Fibroblast of lung (primary cell): ENCODE data around the gene NUDT3. TPM values are rescaled to one million over a fixed set of nuclear protein-coding genes. Genes with fewer than 3 reads are reported as not detected.

Source experiments
- DNase-seq, 2 donors: peaks; one replicate each; pipeline versions ENCODE4 v3.0.0 to v3.0.0-alpha.2; 2010; ENCODE audit warnings: low read depth in 2 of 2
- H2AFZ ChIP-seq: 2 replicates; pipeline ENCODE4 v1.5.1; 2012; ENCODE audit warnings: low read length, control low read depth, inconsistent platforms
- H3K27ac ChIP-seq: 2 replicates; pipeline ENCODE4 v1.5.1; 2011; ENCODE audit warnings: low read length, control low read depth; ENCODE audit not compliant: insufficient read depth
- H3K27me3 ChIP-seq: 2 replicates; pipeline ENCODE4 v1.5.1; 2011; ENCODE audit warnings: mild to moderate bottlenecking, low read length; ENCODE audit not compliant: control insufficient read depth, insufficient read depth
- H3K36me3 ChIP-seq: 2 replicates; pipeline ENCODE4 v1.5.1; 2011; ENCODE audit warnings: low read length; ENCODE audit not compliant: control insufficient read depth, insufficient read depth
- H3K4me1 ChIP-seq: 2 replicates; pipeline ENCODE4 v1.5.1; 2011; ENCODE audit warnings: low read length; ENCODE audit not compliant: control insufficient read depth, insufficient read depth; ENCODE audit errors: extremely low read depth
- H3K4me2 ChIP-seq: 2 replicates; pipeline ENCODE4 v1.5.1; 2011; ENCODE audit warnings: low read length, control low read depth; ENCODE audit not compliant: insufficient read depth; ENCODE audit errors: extremely low read depth
- H3K4me3 ChIP-seq, 4 experiments: fragments of 200-600 bp in 1 of 4; sonication (generic) in 1 of 4; replicated peaks in 1 of 4; 2 replicates each; pipeline ENCODE4 v1.5.1; 2011 to 2016; ENCODE audit warnings: low read length in 4 of 4, low read depth in 3 of 4, mild to moderate bottlenecking in 3 of 4, control low read depth in 2 of 4, inconsistent platforms in 1 of 4, mixed read lengths in 1 of 4; ENCODE audit not compliant: insufficient read depth in 1 of 4; ENCODE audit errors: control extremely low read depth in 1 of 4
- H3K79me2 ChIP-seq: 2 replicates; pipeline ENCODE4 v1.5.1; 2012; ENCODE audit warnings: mild to moderate bottlenecking, low read length, inconsistent platforms; ENCODE audit not compliant: control insufficient read depth, insufficient read depth
- H3K9ac ChIP-seq: 2 replicates; pipeline ENCODE4 v1.5.1; 2011; ENCODE audit warnings: mild to moderate bottlenecking, low read length, control low read depth; ENCODE audit not compliant: insufficient read depth
- H3K9me3 ChIP-seq: 2 replicates; pipeline ENCODE4 v1.5.1; 2012; ENCODE audit warnings: low read depth, low read length; ENCODE audit not compliant: control insufficient read depth, insufficient read depth
- H4K20me1 ChIP-seq: 2 replicates; pipeline ENCODE4 v1.5.1; 2011; ENCODE audit warnings: low read length; ENCODE audit not compliant: control insufficient read depth, insufficient read depth; ENCODE audit errors: extremely low read depth
- EZH2 ChIP-seq: IDR thresholded peaks from 2 replicates; pipeline ENCODE4 v1.5.1; 2012; ENCODE audit warnings: low read length, control low read depth, mild to moderate bottlenecking; ENCODE audit errors: missing control alignments
- polyA plus RNA-seq, 2 donors: library from polyadenylated mRNA; depleted of rRNA in 1 of 2; stranded (reverse) in 1 of 2; unstranded in 1 of 2; fragments of >200 nt; gene quantifications; 2 replicates each; pipeline ENCODE4 v1.2.1, GENCODE V29; 2011 to 2012; ENCODE audit warnings: missing spikeins in 1 of 2
- total RNA-seq: library from RNA; depleted of rRNA; stranded (reverse); fragments of >200 nt; gene quantifications from 2 replicates; pipeline ENCODE4 v1.2.1, GENCODE V29; 2014
- TF ChIP-seq, protein P1 (sequence below), 2 donors: IDR thresholded peaks in 1 of 2; conservative IDR thresholded peaks in 1 of 2; 1 replicate in 1 of 2; 2 replicates in 1 of 2; pipeline ENCODE4 v1.5.1; 2011 to 2012; ENCODE audit warnings: low read length in 2 of 2, control low read depth in 1 of 2, inconsistent platforms in 1 of 2, low read depth in 1 of 2, mild to moderate bottlenecking in 1 of 2

Gene NUDT3
- total and polyA plus RNA-seq, 2 donors (not counting 1 experiment from before 2014, with no cell fraction given) = 16.0 to 27.4 TPM

DNA sequence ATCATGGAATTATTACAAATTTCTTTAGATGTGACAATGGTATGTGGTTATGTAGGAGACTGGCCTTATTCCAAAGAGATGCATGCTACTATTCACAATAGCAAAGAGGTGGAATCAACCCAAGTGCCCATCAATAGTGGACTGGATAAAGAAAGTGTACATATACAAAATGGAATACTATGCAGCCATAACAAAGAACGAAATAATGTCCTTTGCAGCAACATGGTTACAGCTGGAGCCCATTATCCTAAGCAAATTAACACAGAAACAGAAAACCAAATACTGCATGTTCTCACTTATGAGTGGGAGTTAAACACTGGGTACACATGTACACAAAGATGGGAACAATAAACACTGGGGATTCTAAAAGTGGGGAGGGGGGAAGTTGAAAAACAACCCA, 69.7 kb downstream of the NUDT3 start:
- H4K20me1 ChIP-seq = no peaks in the 10 kb centered on the region
- no peak overlapping the region for H3K27ac ChIP-seq
- no peaks in the 10 kb centered on the region for H3K9me3 ChIP-seq
- no peaks in the 10 kb centered on the region for H3K4me1 ChIP-seq
- TF ChIP-seq, protein P1, sequence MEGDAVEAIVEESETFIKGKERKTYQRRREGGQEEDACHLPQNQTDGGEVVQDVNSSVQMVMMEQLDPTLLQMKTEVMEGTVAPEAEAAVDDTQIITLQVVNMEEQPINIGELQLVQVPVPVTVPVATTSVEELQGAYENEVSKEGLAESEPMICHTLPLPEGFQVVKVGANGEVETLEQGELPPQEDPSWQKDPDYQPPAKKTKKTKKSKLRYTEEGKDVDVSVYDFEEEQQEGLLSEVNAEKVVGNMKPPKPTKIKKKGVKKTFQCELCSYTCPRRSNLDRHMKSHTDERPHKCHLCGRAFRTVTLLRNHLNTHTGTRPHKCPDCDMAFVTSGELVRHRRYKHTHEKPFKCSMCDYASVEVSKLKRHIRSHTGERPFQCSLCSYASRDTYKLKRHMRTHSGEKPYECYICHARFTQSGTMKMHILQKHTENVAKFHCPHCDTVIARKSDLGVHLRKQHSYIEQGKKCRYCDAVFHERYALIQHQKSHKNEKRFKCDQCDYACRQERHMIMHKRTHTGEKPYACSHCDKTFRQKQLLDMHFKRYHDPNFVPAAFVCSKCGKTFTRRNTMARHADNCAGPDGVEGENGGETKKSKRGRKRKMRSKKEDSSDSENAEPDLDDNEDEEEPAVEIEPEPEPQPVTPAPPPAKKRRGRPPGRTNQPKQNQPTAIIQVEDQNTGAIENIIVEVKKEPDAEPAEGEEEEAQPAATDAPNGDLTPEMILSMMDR (conservative IDR thresholded peaks at IDR 0.05 in 1 of 2, IDR thresholded peaks at IDR 0.05 in 1 of 2; ENCODE audit: low read depth in 1 of 2, low read length in 2 of 2) = no peak
- TF ChIP-seq EZH2 = no peak
- no peak overlapping the region for H3K4me2 ChIP-seq
- no peak for DNase-seq
- peaks cover 2% of the 10 kb centered on the region for H3K79me2 ChIP-seq
- H2AFZ ChIP-seq = no peak overlapping the region
- no peak overlapping the region for H3K4me3 ChIP-seq
- H3K36me3 ChIP-seq = no peaks in the 10 kb centered on the region
- no peak overlapping the region for H3K9ac ChIP-seq
- no peaks in the 10 kb centered on the region for H3K27me3 ChIP-seq

DNA sequence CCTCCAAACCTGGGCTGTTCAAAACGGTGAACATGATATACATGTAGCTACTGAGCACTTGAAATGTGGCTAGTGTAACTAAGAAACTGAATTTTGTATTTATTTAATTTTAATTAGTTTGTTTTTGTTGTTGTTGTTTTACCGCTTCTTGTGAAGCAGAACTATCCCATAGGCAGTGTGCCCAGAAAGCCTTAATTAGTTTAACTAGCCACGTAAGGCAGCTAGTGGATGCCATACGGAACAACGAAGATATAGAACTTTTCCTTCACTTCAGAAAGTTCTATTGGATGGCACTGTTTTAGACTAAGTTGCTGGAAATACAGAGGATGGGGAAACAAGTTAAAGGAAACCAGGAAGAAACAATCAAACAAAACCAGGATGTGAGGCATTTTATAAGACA, 70.6 kb downstream of the NUDT3 start:
- H3K36me3 ChIP-seq = no peaks in the 10 kb centered on the region
- no peak overlapping the region for H3K27ac ChIP-seq
- no peak overlapping the region for H3K4me3 ChIP-seq
- H3K9me3 ChIP-seq = no peaks in the 10 kb centered on the region
- H2AFZ ChIP-seq = no peak overlapping the region
- H3K9ac ChIP-seq = no peak overlapping the region
- DNase-seq = no peak
- peaks cover 2% of the 10 kb centered on the region for H3K79me2 ChIP-seq
- H3K27me3 ChIP-seq = no peaks in the 10 kb centered on the region
- no peaks in the 10 kb centered on the region for H4K20me1 ChIP-seq
- H3K4me2 ChIP-seq = no peak overlapping the region
- H3K4me1 ChIP-seq = no peaks in the 10 kb centered on the region
- TF ChIP-seq, protein P1 (conservative IDR thresholded peaks at IDR 0.05 in 1 of 2, IDR thresholded peaks at IDR 0.05 in 1 of 2; ENCODE audit: low read depth in 1 of 2, low read length in 2 of 2) = no peak
- TF ChIP-seq EZH2 = no peak

DNA sequence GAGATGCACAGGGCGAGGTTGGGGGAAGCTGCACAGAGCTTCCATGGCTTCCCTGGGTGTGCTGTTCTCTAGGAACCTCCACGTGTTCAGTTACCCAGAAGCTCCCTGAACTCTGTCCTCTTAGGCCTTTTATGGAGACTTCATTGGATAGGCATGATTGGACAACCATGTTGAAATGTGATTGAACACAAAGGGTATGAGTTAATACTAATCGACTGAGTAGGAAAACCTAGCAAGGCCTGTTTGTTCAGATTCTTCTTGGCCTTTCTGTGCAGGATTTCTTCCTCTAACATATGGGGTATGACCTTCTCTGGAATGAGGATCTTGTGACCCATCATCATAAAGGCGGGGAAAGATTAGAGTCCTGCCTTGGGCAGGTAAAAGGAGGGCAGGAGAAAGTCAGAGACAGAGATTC, 73.0 kb downstream of the NUDT3 start:
- Histone ChIP-seq H3K27me3 (no peaks in the 10 kb centered on the region), H3K4me2 (no peak overlapping the region), H3K9ac (no peak overlapping the region), H3K4me1 (no peaks in the 10 kb centered on the region), H3K36me3 (no peaks in the 10 kb centered on the region), H3K4me3 (no peak overlapping the region), H4K20me1 (no peaks in the 10 kb centered on the region), H3K79me2 (peaks cover 2% of the 10 kb centered on the region), H3K27ac (no peak overlapping the region), H2AFZ (no peak overlapping the region), H3K9me3 (no peaks in the 10 kb centered on the region)
- no peak for DNase-seq
- no peak for TF ChIP-seq EZH2
- TF ChIP-seq, protein P1 (conservative IDR thresholded peaks at IDR 0.05 in 1 of 2, IDR thresholded peaks at IDR 0.05 in 1 of 2; ENCODE audit: low read depth in 1 of 2, low read length in 2 of 2) = no peak
